Erythroblast (primary cell): ENCODE measurements around the gene PLEKHG5.

ENCODE experiments used
- DNase-seq, 2 experiments: peaks; one replicate each; lab custom pipeline; 2025; lab: John Stamatoyannopoulos, UW
- GATA1 ChIP-seq: IDR thresholded peaks from 2 replicates; pipeline ENCODE4 v1.6.1; 2011; ENCODE audit warnings: low read depth, mild to moderate bottlenecking, control low read depth, low read length, moderate library complexity
- POLR2A ChIP-seq: IDR thresholded peaks from 2 replicates; pipeline ENCODE4 v1.6.1; 2011; ENCODE audit warnings: mild to moderate bottlenecking, low read length

Gene PLEKHG5

DNA sequence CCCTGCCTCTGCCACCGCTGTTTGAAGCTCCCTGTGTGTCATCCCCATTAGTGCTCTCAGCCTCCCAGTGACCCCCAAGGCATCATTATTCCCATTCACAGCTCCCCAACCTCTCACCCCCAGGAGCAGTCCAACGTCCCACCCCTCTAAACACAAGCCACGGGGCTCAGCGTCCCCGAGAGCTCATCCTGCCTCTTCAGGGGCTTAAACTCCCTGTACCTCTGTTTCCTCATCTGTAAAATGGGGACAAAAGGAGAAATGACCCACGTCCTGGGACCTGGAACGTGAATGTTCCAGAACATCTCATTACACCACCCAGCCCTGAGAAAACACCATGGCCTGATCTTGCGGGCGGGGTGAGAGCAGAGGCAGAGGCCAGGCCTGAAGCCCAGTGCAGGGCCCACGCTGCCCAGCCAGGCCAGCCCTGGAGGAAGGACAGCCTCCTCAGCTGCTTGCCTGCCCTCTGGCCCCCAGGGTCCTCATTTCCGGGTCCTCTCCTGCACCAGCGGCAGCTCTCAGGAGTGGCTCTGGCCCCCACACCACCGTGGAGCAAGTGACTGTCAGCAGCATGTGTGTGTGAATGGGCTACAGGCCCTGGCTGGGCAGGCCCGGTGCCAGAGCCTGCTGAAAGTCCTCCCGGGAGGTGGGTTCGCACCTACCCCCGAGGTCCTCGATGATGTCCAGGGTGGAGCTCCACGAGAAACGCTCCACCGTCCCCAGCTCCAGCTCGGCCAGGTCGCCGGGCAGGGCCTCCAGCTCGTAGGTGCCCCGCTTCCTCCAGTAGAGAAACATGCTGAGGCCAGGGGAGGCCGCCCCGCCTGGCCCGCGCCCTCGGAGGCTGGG, 14.1 kb upstream of the PLEKHG5 start:
- DNase-seq, result no peak
- TF ChIP-seq GATA1, result no peak
- TF ChIP-seq POLR2A, result no peak

DNA sequence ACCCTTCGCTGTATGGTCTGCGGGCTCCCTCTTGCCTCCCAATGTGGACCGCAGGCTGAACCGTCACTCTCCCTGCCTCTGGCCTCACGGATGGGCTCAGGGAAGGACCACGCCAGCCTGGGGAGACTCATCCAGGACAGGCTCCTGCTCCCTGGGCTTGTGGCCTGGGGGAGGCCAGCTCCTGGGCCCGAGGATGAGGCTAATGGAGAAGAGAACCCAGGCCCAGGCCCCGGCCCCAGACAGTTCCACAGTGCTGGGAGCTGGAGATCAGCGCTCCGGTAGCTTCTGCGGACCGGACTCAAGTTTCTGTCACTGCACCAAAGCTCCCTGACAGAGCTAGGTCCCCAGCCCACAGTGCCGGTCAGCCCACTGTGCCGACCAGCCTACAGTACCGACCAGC, 13.4 kb upstream of the PLEKHG5 start:
- TF ChIP-seq POLR2A (no peak), GATA1 (no peak)
- no peak for DNase-seq

DNA sequence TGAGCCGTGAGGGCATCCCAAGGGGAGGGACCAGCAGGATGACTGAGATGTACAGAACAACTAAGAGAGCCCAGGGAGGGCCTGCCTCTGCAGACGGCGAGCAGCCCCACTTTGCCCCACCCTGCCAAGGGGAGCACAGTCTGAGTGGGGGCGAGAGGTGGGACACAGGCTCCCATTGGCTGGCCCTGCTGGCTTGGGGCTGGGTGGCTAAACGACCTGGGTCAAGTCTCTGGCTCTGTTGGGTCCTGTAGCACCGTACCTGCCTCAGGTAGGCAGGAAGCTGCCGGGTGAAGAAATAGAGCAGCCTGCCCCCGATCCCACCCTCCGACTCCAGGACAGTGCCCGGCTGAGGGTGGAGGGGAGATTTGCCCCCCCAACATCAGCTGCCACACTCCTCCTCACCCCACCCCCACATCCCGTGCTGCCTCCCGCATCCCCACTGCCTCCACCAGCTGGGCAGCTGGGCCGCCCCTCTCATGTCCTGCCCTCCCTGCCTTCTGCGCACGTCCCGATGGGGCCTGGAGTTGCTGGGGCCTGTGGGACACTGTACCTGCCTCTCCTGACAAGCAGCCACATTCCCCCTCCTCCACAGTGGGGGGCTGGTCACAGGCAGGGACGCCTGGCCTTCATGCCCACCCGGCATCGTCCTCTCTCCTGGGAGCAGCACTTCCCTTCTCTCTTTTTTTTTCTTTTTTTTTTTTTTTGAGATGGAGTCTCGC, 12.6 kb upstream of the PLEKHG5 start:
- DNase-seq, result no peak
- no peak for TF ChIP-seq GATA1
- no peak for TF ChIP-seq POLR2A

DNA sequence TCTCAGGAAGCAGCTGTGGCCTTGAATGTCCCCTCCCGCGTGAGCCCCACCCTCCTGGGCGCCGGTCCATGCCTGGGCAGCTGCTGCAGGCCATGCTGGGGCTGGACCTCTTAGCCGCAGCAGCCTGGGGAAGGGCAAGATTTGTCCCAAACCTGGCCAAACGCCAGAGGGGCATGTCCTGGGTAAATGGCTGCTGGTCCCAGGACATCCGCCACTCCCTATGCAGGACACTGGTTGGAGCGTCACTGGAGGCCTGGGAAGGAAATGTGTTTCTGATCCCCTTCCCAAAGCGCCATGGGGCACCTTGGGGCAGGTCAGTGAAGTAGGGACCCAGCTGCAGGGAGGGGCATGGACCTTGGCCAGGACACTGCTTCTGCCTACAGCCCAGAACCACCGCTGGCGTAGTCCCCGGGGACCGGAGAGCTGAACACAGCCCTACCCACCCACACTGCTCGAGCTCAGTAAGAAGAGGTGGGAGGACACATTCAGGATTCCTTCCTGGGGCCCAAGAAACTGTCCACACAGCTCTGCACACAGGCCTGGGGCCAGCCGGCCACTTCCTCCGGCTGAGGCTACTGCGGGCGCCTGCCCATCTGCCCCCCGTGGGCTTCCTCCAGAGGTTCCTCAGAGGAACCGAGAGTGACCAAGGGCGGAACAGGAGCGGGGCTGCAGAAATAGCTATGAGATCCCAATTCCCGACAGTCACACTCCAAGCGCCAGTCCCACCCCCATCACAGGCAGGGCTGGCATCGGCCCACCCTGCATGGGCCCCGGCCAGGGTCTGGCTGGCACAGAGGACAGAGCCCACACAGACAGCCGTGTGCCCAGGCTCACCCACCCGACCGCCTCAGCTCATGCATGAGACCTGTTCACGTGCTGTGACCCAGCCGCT, 10.8 kb upstream of the PLEKHG5 start:
- TF ChIP-seq GATA1 (no peak), POLR2A (no peak)
- DNase-seq, result no peak

DNA sequence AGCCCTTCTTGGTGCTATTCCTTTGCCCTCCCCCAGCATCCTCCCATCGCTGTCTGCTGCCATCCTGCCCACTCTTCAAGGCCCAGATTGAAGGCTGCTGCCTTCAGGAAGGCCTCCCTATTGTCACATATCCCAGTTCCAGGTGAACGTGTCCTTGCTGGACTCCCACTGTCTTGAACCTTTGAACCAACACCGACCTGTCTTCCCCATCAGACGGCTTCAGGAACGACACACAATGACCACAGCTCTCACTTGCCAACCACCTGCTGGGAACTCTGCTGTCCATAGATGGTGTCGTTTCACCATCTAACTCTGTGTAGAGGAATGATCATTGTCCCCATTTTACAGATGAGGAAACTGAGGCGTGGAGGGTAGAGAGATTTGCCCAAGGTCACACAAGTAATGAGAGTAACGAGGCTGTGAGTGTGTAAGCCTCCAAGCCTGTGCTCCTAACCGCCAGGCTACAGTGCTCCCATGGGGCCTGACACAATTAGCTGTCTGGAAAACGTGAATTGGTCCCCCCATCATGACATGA, 9.9 kb upstream of the PLEKHG5 start:
- DNase-seq, result no peak
- TF ChIP-seq GATA1 (no peak), POLR2A (no peak)

DNA sequence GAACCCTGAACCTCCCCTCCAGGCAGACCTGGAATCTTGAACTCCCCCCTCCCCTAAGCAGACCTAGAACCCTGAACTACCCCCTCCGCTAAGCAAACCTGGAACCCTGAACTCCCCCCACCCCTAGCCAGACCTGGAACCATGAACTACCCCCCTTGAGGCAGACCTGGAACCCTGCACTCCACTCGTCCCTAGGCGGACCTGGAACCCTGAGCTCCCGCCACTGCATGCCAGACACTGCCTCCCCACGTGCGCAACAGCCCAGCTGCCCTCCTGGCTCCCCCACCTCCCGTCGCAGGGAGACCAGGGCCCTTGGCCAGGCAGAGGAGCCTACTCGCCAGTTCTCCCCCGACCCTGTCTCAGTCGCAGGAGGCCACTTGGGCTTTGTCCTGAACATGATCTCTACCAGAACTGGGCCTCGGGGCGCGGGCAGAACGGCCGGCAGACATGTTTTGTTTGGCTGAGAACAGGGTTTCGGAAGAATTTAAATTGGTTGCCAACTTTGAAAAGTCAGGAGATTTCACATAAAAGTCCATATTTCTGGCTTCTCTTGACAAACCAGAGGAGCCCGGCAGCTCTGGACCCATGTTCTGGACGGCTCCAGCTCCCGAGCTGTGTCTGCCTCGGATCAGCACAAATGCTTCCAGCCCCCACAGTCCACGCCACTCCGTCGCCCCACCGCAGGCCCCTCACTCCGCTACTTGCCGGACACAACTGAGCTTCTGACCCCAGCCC, 9.2 kb upstream of the PLEKHG5 start:
- TF ChIP-seq POLR2A (no peak), GATA1 (no peak)
- no peak for DNase-seq

DNA sequence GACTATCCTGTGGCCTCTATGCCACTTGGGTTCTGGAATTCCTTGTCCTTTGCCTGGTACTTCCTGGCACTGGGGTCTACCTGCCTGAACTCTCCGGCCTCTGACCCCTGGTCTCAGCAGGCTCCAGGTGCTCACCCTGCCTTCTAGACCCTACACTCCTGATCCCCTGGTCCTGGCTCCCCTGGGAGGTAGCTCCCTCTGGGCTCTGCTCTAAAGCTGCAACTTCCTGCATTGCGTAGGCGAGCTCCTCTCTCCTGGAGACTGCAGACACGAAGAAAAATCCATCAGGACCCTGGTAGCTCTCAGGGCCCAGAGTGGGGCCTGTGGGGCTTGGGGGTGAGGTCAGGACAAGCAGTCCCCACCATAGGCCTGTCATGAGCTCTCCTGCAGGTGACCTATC, 7.8 kb upstream of the PLEKHG5 start:
- no peak for TF ChIP-seq POLR2A
- TF ChIP-seq GATA1, result no peak
- no peak for DNase-seq

DNA sequence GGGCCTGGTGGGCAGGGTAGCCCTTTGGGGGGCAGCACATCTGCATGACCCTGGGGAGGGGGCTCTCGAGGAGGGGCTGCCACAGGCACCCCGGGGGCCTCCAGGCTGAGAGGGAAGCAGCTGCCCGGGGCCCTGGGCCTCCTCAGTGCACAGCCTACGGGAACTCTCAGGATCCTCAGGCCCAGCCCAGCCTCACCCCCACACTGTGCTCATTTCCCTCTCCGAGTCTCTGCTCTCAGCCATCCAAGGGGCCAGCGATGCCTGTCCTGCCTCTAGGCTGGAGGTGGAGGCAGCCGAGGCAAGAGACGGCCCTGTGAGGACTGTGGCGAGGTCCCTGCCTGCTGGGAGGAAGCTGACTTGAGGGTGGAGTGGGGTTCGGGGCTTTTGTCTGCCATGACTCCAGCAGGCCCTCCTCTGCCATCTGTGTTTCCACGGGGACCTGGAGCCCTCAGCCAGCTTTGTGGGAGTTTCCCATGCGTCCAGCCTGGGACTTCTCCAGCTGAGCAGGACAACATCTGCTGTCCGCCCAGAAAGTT, 7.2 kb upstream of the PLEKHG5 start:
- TF ChIP-seq GATA1 (no peak), POLR2A (no peak)
- DNase-seq, result no peak

DNA sequence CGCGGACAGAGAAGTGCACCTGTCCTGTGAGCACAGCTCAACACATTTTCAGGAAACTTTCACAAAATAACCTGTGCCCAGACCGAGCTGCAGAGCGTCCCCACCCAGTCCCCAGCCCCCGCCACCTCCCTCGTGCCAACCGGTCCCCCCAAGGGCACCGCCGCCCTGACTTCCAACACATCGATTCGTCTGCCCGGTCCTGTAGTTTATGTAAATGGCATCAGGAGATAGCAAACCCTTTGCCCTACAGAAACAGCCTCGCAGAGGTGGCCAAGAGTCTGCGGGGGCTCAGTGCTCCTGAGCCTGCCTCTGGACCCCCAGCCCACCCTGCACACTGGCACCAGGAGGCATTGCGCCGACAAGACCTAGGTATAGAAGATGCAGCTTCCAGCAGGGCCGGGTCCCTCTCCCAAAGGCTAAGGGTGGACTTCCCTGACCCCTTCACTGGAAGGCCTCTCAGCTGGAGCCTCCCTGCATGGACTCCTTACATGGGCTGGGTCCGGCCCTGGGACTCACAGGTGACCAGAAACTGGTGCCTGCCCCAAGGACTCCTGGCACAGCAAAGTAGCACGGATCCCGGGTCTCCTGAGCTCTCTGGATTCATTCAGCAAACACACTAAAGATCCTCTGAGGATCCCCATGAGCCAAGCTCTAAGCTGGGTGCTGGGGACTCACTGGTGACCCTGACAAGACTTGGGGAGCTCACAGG, 6.6 kb upstream of the PLEKHG5 start:
- no peak for TF ChIP-seq POLR2A
- no peak for TF ChIP-seq GATA1
- DNase-seq, result no peak

DNA sequence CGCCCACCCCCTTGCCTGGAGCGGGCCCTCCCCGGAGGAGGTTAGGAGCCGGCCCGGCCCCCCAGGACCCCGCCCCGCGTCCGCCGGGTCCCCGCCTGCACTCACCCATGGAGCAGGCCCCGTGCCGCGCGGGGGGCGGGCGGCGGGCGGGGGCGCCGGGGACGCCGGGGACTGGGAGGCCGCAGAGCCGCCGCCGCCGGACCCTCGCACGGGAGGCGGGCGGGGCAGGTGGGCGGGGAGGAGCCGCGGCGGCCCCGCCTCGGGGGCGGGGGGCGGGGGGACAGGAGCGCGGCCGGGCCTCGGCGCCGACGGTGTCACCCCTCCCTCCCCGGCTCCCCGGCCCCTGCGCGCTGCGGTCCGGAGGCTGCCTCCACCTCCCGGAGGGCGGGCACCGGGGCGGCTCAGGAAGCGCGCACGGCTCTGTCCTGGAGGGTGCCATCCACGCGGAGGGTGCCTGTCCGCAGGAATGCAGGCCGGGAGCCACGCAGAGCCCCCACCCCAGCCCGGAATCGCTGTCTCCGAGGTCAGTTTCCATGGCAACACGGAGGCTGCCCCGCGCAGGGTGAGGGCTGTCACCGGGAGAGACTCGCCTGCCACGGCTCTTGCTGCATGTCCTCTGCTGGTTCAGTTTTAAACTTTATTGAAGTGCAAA, 5.9 kb upstream of the PLEKHG5 start:
- TF ChIP-seq GATA1 (no peak), POLR2A (no peak)
- DNase-seq, result no peak

DNA sequence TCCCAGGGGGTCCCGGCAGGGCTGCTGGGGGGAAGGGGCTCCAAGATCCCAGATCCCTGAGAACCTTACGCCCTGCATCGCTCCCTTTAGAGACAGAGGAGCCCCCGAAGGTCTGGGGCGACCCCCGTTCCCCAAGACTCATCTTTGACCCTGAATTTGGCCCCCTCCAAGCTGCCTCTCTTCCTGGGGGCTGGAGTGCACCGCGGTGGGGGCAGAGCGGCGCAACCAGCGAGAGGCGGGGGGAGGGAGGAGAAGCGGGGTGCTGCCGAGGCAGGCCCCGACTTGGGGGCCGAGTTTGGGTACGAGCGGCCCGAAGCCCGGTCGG, 5.4 kb upstream of the PLEKHG5 start:
- TF ChIP-seq POLR2A (no peak), GATA1 (no peak)
- no peak for DNase-seq

DNA sequence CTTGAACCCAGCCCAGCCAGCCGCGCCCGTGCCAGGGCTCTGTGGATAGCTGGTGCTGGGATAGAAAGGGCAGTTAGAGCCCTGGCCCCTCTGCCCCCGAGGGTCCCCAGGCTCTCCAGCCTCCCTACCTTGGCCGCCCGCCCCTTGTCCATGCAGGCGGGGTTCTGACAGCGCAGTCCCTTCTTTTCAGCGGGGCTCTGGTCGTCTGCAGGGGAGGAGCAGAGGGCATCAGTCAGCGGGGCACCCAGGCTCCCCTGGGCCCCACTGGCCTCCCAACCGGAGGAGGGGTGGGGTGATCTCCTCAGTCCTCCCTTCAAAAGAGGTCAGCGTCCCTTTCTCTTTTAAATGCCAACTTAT, 4.9 kb upstream of the PLEKHG5 start:
- no peak for DNase-seq

More for the DNA sequence above, 4.9 kb upstream of the PLEKHG5 start:
- TF ChIP-seq POLR2A (no peak), GATA1 (no peak)
